Mesenteric fat pad (tissue), 1 donor: ENCODE data around the gene TCF12. TPM values are rescaled to one million over a fixed set of nuclear protein-coding genes. Genes with fewer than 3 reads are reported as not detected.
"Not testable (repeated sequence)": the region's sequence is repeated elsewhere in the genome, so short reads cannot be mapped to it uniquely, and the experiment has no call there.

Experiments used
- DNase-seq: peaks from one replicate; pipeline ENCODE4 v3.0.0-alpha.2; 2020; ENCODE audit warnings: low spot score
- total RNA-seq: library from RNA; stranded (reverse); fragmentation: NEBNext Ultra II Directional; extraction: Animal tissue kit (Norgen Biotek cat#: 25700); gene quantifications from one replicate; pipeline ENCODE4 v1.2.1, GENCODE V29; 2021
- donor health status: DM: yes; HTN: yes; CAD: no.

Gene TCF12
- total RNA-seq, 1 donor from 2014 or later, result 103 TPM

- DNase-seq, result no peak
Measured at GRCh38 chr15:56977232-56977631, 58.8 kb downstream of the TCF12 start.

GRCh38 chr15:56978898-56979662, 60.6 kb downstream of the TCF12 start:
- DNase-seq, result no peak

GRCh38 chr15:56980473-56980872, 62.0 kb downstream of the TCF12 start:
- no peak for DNase-seq

- DNase-seq, result no peak
Measured at GRCh38 chr15:56981160-56981559, 62.7 kb downstream of the TCF12 start.

- no peak for DNase-seq
Measured at GRCh38 chr15:56982987-56983386, 64.5 kb downstream of the TCF12 start.

- DNase-seq, result no peak
Measured at GRCh38 chr15:56984681-56985481, 66.4 kb downstream of the TCF12 start.

- no peak for DNase-seq
Measured at GRCh38 chr15:56985856-56986255, 67.4 kb downstream of the TCF12 start.

GRCh38 chr15:56987286-56987685, 68.8 kb downstream of the TCF12 start:
- no peak for DNase-seq

- DNase-seq, result no peak
Measured at GRCh38 chr15:56988219-56988618, 69.8 kb downstream of the TCF12 start.

- no peak for DNase-seq
Measured at GRCh38 chr15:56989411-56989924, 71.0 kb downstream of the TCF12 start.

GRCh38 chr15:56991017-56991416, 72.6 kb downstream of the TCF12 start:
- DNase-seq, result no peak

GRCh38 chr15:56992725-56993124, 74.3 kb downstream of the TCF12 start:
- no peak for DNase-seq

- DNase-seq, result no peak
Measured at GRCh38 chr15:56994280-56994679, 75.8 kb downstream of the TCF12 start.

- no peak for DNase-seq
Measured at GRCh38 chr15:56996093-56996492, 77.6 kb downstream of the TCF12 start.

- no peak for DNase-seq
Measured at GRCh38 chr15:56996746-56997470, 78.5 kb downstream of the TCF12 start.

GRCh38 chr15:57003418-57003817, 85.0 kb downstream of the TCF12 start:
- DNase-seq, result no peak

- no peak for DNase-seq
Measured at GRCh38 chr15:57005244-57005643, 86.8 kb downstream of the TCF12 start.

GRCh38 chr15:57007797-57008196, 89.4 kb downstream of the TCF12 start:
- not testable (repeated sequence) for DNase-seq

GRCh38 chr15:57010724-57011123, 92.3 kb downstream of the TCF12 start:
- no peak for DNase-seq

GRCh38 chr15:57012556-57012955, 94.1 kb downstream of the TCF12 start:
- DNase-seq, result no peak

- not testable (repeated sequence) for DNase-seq
Measured at GRCh38 chr15:57014896-57015295, 96.5 kb downstream of the TCF12 start.

GRCh38 chr15:57015360-57015759, 96.9 kb downstream of the TCF12 start:
- DNase-seq, result no peak
